Right lobe of liver (tissue), 6 donors: Measurements from ENCODE around the gene TGM6. TPM values are rescaled to one million over a fixed set of nuclear protein-coding genes. Genes with fewer than 3 reads are reported as not detected.

Experiments used
- ATAC-seq, 4 donors: fragments of 200-7000 bp; cut with Tn5 transposase; one replicate each; pipeline ENCODE4 v1.9.1; 2020; ENCODE audit warnings: mild to moderate bottlenecking in 4 of 4, moderate library complexity in 4 of 4
- DNase-seq, 3 donors: peaks; one replicate each; pipeline ENCODE4 v3.0.0-alpha.2; 2020
- H3K27ac ChIP-seq, 3 donors: fragments of 200-600 bp; one replicate each; pipeline ENCODE4 v1.8.0; 2022
- H3K27me3 ChIP-seq, 2 donors: fragments of 200-600 bp; one replicate each; pipeline ENCODE4 v1.8.0; 2022
- H3K36me3 ChIP-seq, 4 donors: fragments of 200-600 bp; sonication (generic) in 1 of 4; one replicate each; pipeline versions ENCODE4 v1.5.1 to v1.8.0; 2017 to 2022; ENCODE audit warnings: control low read depth in 1 of 4
- H3K4me1 ChIP-seq, 4 donors: fragments of 200-600 bp; sonication (generic) in 1 of 4; one replicate each; pipeline versions ENCODE4 v1.5.1 to v1.8.0; 2017 to 2022; ENCODE audit warnings: control low read depth in 1 of 4
- H3K4me3 ChIP-seq, 3 donors: fragments of 200-600 bp; one replicate each; pipeline ENCODE4 v1.8.0; 2022
- H3K9me3 ChIP-seq, 4 donors: fragments of 200-600 bp; sonication (generic) in 1 of 4; one replicate each; pipeline versions ENCODE4 v1.5.1 to v1.8.0; 2017 to 2022; ENCODE audit warnings: control low read depth in 1 of 4
- POLR2A ChIP-seq: fragments of 450-650 bp; IDR thresholded peaks from one replicate; pipeline ENCODE4 v1.6.1; 2017; ENCODE audit warnings: antibody characterized with exemption, mild to moderate bottlenecking
- WGBS: methylation state at CpG from one replicate; pipeline ENCODE4 v1.1.6; 2018; ENCODE audit warnings: low coverage, low lambda C conversion rate; ENCODE audit not compliant: insufficient coverage; ENCODE audit errors: missing lambda C conversion rate; 5-methylcytosine and 5-hydroxymethylcytosine counted together
- intact Hi-C, 2 donors: fragments of 100-400 bp; cut with DNase I; formaldehyde crosslinking; loops; one replicate each; pipeline versions ENCODE4 v1.11.2 to v1.14.1; 2022
- total RNA-seq, 6 experiments: library from RNA; depleted of rRNA in 2 of 6; stranded (reverse); fragments of >200 nt in 2 of 6; fragmentation: NEBNext Ultra II Directional in 3 of 6; extraction: Animal tissue kit (Norgen Biotek cat#: 25700) in 3 of 6; gene quantifications; one replicate each; pipeline versions ENCODE4 v1.1.0 to v1.2.4, GENCODE V29; 2016 to 2023
- TF ChIP-seq, protein P1 (sequence below), 4 donors: fragments of 200-600 bp in 3 of 4; fragments of 450-650 bp in 1 of 4; IDR thresholded peaks; one replicate each; pipeline versions ENCODE4 v1.5.1 to v1.8.0; 2016 to 2022; ENCODE audit warnings: antibody characterized with exemption in 4 of 4, mild to moderate bottlenecking in 2 of 4
- donor health status: DM: no; HTN: yes; CAD: no.
- donor health status: DM: no; HTN: no; CAD: no.
- donor health status: DM: no; HTN: no; CAD: no.
- donor health status: DM: no; HTN: yes; CAD: no.
- donor health status: DM: no; HTN: yes; CAD: no.

Gene TGM6
- total RNA-seq, 6 experiments from 2014 or later = not detected

DNA sequence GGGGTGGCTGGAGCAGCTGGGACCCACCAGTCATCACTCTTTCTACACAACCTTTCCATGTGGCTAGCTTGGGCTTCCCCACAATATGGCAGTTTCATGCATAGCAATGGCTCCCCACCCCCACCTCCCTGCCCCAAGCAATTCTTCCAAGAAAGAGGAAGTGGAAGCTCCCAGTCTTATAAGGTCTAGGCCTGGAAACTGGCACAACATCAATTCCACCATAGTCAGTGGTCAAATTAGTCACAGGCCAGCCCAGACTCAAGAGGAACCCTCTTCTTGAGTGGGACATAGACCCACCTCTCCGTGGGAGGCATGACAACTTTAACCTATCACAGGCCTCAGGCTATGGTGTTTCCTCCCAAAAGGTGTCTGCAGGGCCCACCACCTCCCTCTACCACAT is 17.7 kb downstream of the TGM6 start:
- H3K27me3 ChIP-seq = no peaks in the 10 kb centered on the region
- H3K9me3 ChIP-seq = no peaks in the 10 kb centered on the region
- WGBS = no CpG with 5 or more reads among the region's 1 CpG
- no peak overlapping the region for H3K27ac ChIP-seq
- DNase-seq (no peak), ATAC-seq (no peak)
- TF ChIP-seq, protein P1, sequence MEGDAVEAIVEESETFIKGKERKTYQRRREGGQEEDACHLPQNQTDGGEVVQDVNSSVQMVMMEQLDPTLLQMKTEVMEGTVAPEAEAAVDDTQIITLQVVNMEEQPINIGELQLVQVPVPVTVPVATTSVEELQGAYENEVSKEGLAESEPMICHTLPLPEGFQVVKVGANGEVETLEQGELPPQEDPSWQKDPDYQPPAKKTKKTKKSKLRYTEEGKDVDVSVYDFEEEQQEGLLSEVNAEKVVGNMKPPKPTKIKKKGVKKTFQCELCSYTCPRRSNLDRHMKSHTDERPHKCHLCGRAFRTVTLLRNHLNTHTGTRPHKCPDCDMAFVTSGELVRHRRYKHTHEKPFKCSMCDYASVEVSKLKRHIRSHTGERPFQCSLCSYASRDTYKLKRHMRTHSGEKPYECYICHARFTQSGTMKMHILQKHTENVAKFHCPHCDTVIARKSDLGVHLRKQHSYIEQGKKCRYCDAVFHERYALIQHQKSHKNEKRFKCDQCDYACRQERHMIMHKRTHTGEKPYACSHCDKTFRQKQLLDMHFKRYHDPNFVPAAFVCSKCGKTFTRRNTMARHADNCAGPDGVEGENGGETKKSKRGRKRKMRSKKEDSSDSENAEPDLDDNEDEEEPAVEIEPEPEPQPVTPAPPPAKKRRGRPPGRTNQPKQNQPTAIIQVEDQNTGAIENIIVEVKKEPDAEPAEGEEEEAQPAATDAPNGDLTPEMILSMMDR (IDR thresholded peaks at IDR 0.05) = no peak
- no peak for TF ChIP-seq POLR2A
- no peak overlapping the region for H3K4me3 ChIP-seq
- intact Hi-C loops = no loop called here
- no peaks in the 10 kb centered on the region for H3K36me3 ChIP-seq
- H3K4me1 ChIP-seq = no peaks in the 10 kb centered on the region

DNA sequence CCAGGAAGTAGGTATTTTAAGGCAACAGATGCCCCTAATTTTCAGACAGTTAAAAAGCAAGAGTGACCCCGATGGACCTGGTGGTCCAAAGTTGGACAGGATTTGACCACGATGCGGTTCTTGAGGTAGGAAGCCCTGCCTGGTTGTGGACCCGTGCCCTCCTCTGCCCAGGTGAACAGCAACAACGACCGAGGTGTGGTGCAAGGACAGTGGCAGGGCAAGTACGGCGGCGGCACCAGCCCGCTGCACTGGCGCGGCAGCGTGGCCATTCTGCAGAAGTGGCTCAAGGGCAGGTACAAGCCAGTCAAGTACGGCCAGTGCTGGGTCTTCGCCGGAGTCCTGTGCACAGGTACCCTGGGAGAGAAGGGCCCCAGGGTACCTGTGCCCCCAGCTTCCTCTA is 18.7 kb downstream of the TGM6 start:
- intact Hi-C loops = no loop called here
- Histone ChIP-seq H3K27ac (no peak overlapping the region), H3K9me3 (no peaks in the 10 kb centered on the region), H3K4me1 (no peaks in the 10 kb centered on the region), H3K27me3 (no peaks in the 10 kb centered on the region), H3K4me3 (no peak overlapping the region), H3K36me3 (no peaks in the 10 kb centered on the region)
- ATAC-seq (no peak), DNase-seq (no peak)
- 75% methylated on average over 4 of the region's 16 CpGs for WGBS
- TF ChIP-seq, protein P1 (IDR thresholded peaks at IDR 0.05) = no peak
- no peak for TF ChIP-seq POLR2A

DNA sequence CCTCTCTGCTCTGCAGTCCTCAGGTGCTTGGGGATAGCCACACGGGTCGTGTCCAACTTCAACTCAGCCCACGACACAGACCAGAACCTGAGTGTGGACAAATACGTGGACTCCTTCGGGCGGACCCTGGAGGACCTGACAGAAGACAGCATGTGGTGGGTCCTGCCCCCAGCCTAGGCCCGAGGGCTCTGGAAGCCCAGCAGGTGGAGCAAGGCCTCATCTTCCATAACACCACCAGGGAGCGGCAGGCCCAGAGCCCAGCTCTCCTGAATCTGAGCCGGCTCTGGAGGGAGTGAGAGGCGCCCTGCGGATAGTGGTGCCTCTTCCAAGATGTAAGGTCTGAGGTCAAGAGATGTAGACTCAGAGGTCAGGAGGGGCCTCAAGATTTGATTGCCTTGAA is 19.6 kb downstream of the TGM6 start:
- H3K4me3 ChIP-seq = no peak overlapping the region
- H3K4me1 ChIP-seq = no peaks in the 10 kb centered on the region
- H3K27ac ChIP-seq = no peak overlapping the region
- no peaks in the 10 kb centered on the region for H3K36me3 ChIP-seq
- intact Hi-C loops = no loop called here
- 73% methylated on average over 2 of the region's 11 CpGs for WGBS
- H3K27me3 ChIP-seq = no peaks in the 10 kb centered on the region
- peaks cover 0 to 5% (median 0%) of the 10 kb centered on the region in 4 donors for H3K9me3 ChIP-seq
- DNase-seq = no peak
- no peak for TF ChIP-seq POLR2A
- TF ChIP-seq, protein P1 (IDR thresholded peaks at IDR 0.05) = no peak
- ATAC-seq = no peak

DNA sequence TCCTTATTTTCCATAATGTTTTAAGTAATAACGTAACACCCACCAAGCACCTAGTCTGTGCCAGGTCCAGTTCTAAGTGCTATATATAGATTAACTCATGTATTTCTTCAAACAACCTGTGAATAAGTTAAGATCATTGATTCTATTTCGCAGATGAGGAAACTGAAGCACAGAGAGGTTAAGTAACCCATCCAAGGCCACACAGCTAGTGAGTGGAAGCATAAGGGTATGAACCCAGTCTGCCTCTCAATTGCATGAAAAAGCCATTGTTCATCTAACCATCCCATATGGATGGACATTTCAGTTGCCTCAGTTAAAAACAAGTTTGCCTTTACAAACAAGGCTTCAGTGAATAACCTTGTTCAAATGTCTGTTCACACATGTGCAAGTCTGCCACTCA is 20.8 kb downstream of the TGM6 start:
- ATAC-seq (no peak), DNase-seq (no peak)
- H3K36me3 ChIP-seq = no peaks in the 10 kb centered on the region
- WGBS = 85% methylated on average over 2 of the region's 2 CpGs
- H3K4me1 ChIP-seq = no peaks in the 10 kb centered on the region
- intact Hi-C loops = no loop called here
- no peaks in the 10 kb centered on the region for H3K27me3 ChIP-seq
- H3K27ac ChIP-seq = no peak overlapping the region
- no peak for TF ChIP-seq POLR2A
- TF ChIP-seq, protein P1 (IDR thresholded peaks at IDR 0.05) = no peak
- H3K9me3 ChIP-seq = peaks cover 0 to 7% (median 0%) of the 10 kb centered on the region in 4 donors
- no peak overlapping the region for H3K4me3 ChIP-seq
